BJ (cell line): ENCODE measurements around the gene MAML3. TPM values are rescaled to one million over a fixed set of nuclear protein-coding genes. Genes with fewer than 3 reads are reported as not detected.

Experiments
- CTCF ChIA-PET: fragments of 350-600 bp; formaldehyde crosslinking; extraction: SDS; loops from one replicate; lab custom pipeline; 2021; ENCODE audit warnings: antibody characterized with exemption, inconsistent platforms; lab: Yijun Ruan, JAX
- POLR2A ChIA-PET: fragments of 300-600 bp; sonication (Branson Sonifier 250); formaldehyde crosslinking; extraction: SDS; loops from one replicate; lab custom pipeline; 2021; ENCODE audit warnings: antibody characterized with exemption; lab: Charles Lee
- DNase-seq: peaks from one replicate; pipeline ENCODE4 v3.0.0-alpha.2; 2011; ENCODE audit warnings: low read depth
- H3K27me3 ChIP-seq: 2 replicates; pipeline ENCODE4 v1.6.0; 2011; ENCODE audit warnings: low read length; ENCODE audit not compliant: control insufficient read depth, insufficient read depth
- H3K36me3 ChIP-seq: 2 replicates; pipeline ENCODE4 v1.5.1; 2011; ENCODE audit warnings: low read length; ENCODE audit not compliant: control insufficient read depth, insufficient read depth
- H3K4me3 ChIP-seq: 2 replicates; pipeline ENCODE4 v1.5.1; 2011; ENCODE audit warnings: low read depth, mild to moderate bottlenecking, control low read depth, low read length
- CTCF ChIP-seq: IDR thresholded peaks from 2 replicates; pipeline ENCODE4 v1.5.1; 2011; ENCODE audit warnings: low read depth, mild to moderate bottlenecking, control low read depth, inconsistent platforms, low read length, moderate library complexity; ENCODE audit not compliant: insufficient read depth
- polyA plus RNA-seq: library from polyadenylated mRNA; depleted of rRNA; stranded (reverse); fragments of >200 nt; gene quantifications from 2 replicates; pipeline ENCODE4 v1.2.3, GENCODE V29; 2011

The MAML3 gene
- polyA plus RNA-seq, 1 experiment: 1.6 TPM

- Histone ChIP-seq H3K27me3 (no peaks in the 10 kb centered on the region), H3K36me3 (no peaks in the 10 kb centered on the region), H3K4me3 (no peak overlapping the region)
- ChIA-PET CTCF (no interaction called here), POLR2A (no interaction called here)
- no peak for DNase-seq
- no peak for TF ChIP-seq CTCF
Measured at GRCh38 chr4:139858436-139859205, 295.4 kb downstream of the MAML3 start.

GRCh38 chr4:139857977-139858376 is 296.0 kb downstream of the MAML3 start:
- ChIA-PET POLR2A (no interaction called here), CTCF (no interaction called here)
- Histone ChIP-seq H3K27me3 (no peaks in the 10 kb centered on the region), H3K36me3 (no peaks in the 10 kb centered on the region), H3K4me3 (no peak overlapping the region)
- no peak for TF ChIP-seq CTCF
- DNase-seq: no peak

DNA sequence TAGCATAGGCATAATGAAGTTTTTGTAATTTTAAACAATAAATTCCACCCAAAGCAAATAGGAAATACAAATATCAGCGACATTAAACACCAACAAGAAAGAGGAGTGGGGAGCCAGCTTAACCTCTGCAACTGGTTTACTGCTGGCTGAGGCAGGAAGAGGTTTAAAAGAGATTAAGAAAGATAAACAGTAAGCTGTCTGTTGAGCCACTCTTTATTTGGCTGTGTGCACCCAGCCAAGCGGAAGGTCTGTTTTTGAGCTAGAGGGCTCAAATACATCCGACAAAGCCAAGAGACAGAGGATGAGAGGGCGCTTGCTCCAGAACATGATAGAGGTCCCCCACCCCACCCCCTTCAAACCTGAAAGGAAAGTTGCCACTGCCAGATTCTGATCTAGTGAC is 297.0 kb downstream of the MAML3 start:
- CTCF ChIA-PET: no interaction called here
- no peak for TF ChIP-seq CTCF
- no peak overlapping the region for H3K4me3 ChIP-seq
- no peak for DNase-seq
- H3K36me3 ChIP-seq: no peaks in the 10 kb centered on the region
- H3K27me3 ChIP-seq: no peaks in the 10 kb centered on the region
- POLR2A ChIA-PET: no interaction called here

GRCh38 chr4:139854668-139855403 is 299.1 kb downstream of the MAML3 start:
- no peaks in the 10 kb centered on the region; the same call in 1 of the 2 replicates for H3K27me3 ChIP-seq
- ChIA-PET POLR2A (no interaction called here), CTCF (interaction anchor here (0.6 to 1.0 kb wide), 3 partner anchors 11 to 473 kb away, joined by 3 to 4 read pairs (median 3); no protein-coding TSS in a partner anchor)
- DNase-seq: no peak
- H3K36me3 ChIP-seq: no peaks in the 10 kb centered on the region
- no peak overlapping the region for H3K4me3 ChIP-seq
- TF ChIP-seq CTCF: no peak

DNA sequence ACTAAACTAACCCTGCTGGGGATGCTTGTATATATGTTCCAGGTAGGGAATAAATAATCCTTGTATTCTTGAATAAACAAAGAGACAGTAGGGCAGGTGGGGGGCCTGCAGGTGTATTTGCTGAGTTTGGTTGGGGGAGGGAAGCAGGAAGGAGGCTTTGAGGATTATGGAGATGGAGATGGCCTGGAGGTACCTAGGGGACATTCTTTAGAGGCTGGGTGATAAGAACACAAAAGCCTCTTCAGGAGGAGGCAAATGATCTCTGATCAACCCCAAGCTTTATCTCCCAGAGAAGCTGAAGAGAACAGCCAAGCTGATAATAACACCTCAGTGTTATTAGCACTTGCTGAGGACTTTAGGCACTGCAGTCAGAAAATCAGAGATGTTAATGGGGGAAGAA is 300.7 kb downstream of the MAML3 start:
- DNase-seq: no peak
- Histone ChIP-seq H3K36me3 (no peaks in the 10 kb centered on the region), H3K4me3 (no peak overlapping the region), H3K27me3 (no peaks in the 10 kb centered on the region; the same call in 1 of the 2 replicates)
- no peak for TF ChIP-seq CTCF
- ChIA-PET CTCF (no interaction called here), POLR2A (no interaction called here)
